NCI-H2171 (cell line): ENCODE results near the gene KIF22.

Source experiments
- DNase-seq: peaks from one replicate; lab custom pipeline; 2025; lab: John Stamatoyannopoulos, UW

KIF22 gene

GRCh38 chr16:29841631-29842030 is 51.1 kb downstream of the KIF22 start:
- DNase-seq: no peak

- DNase-seq: no peak
Measured at GRCh38 chr16:29842732-29843346, 52.3 kb downstream of the KIF22 start.

GRCh38 chr16:29843931-29844330 is 53.4 kb downstream of the KIF22 start:
- no peak for DNase-seq

DNA sequence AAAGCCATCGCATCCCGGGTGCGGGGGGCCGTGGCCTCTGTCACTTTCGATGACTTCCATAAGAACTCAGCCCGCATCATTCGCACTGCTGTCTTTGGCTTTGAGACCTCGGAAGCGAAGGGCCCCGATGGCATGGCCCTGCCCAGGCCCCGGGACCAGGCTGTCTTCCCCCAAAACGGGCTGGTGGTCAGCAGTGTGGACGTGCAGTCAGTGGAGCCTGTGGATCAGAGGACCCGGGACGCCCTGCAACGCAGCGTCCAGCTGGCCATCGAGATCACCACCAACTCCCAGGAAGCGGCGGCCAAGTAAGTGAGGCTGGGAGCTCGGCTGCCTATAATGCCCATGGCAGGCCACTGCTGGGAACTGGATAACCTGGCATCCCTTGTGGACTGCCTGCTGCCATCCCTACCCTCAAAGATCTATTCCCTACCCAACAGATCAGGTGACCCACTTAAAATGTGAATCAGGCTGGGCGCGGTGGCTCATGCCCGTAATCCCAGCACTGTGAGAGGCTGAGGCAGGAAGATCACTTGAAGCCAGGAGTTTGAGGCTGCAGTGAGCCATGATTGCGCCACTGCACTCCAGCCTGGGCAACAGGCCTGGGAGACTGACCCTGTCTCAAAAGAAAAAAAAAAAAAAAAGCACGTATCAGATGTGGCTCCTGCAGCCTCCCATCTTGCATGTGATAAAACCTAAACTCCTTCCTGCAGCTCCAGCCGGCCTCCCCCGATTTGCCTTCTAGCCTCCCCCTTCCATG is 54.2 kb downstream of the KIF22 start:
- no peak for DNase-seq

GRCh38 chr16:29845656-29846055 is 55.1 kb downstream of the KIF22 start:
- no peak for DNase-seq

GRCh38 chr16:29848420-29849297 is 58.1 kb downstream of the KIF22 start:
- DNase-seq: no peak

DNA sequence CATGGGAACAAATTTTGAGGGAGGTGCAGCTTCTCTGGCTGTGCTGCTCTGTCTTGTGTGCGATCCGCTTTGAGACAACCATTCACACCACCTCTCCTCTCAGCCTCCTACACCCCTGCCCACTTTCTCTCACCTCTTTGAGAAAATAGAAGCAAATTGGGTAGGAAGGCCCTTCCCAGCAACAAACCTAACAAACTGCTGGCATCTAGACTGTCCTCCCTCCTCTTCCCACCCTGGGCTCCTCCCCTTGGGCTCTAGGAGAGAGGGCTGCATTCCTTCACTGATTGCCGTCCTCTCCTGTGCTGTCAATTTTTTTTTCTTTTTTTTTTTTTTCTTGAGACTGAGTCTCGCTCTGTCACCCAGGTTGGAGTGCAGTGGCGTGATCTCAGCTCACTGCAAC is 59.0 kb downstream of the KIF22 start:
- DNase-seq: no peak

GRCh38 chr16:29850998-29851397 is 60.4 kb downstream of the KIF22 start:
- DNase-seq: no peak

- no peak for DNase-seq
Measured at GRCh38 chr16:29852654-29853053, 62.1 kb downstream of the KIF22 start.

GRCh38 chr16:29854520-29855100 is 64.1 kb downstream of the KIF22 start:
- no peak for DNase-seq
